Measurements from ENCODE around the gene ARMC9.
A peak's percentile ranks its signal among the peaks of the same experiment; 100 is the strongest.
"Not testable (repeated sequence)": the region's sequence is repeated elsewhere in the genome, so short reads cannot be mapped to it uniquely, and the experiment has no call there.

The ARMC9 gene

GRCh38 chr2:231292472-231293134 lies 94.2 kb downstream of the ARMC9 start:
- no peak for DNase-seq

GRCh38 chr2:231293163-231293562 lies 94.7 kb downstream of the ARMC9 start:
- no peak for DNase-seq

GRCh38 chr2:231294116-231294515 lies 95.7 kb downstream of the ARMC9 start:
- DNase-seq = no peak

- DNase-seq = no peak
Observed at GRCh38 chr2:231294571-231295362, 96.3 kb downstream of the ARMC9 start.

- no peak for DNase-seq
Observed at GRCh38 chr2:231295363-231295655, 96.9 kb downstream of the ARMC9 start.

- no peak for DNase-seq
Observed at GRCh38 chr2:231296401-231296974, 98.1 kb downstream of the ARMC9 start.

- peak; percentile 3 for DNase-seq
Observed at GRCh38 chr2:231297108-231297908, 98.9 kb downstream of the ARMC9 start.

GRCh38 chr2:231298091-231298490 lies 99.7 kb downstream of the ARMC9 start:
- DNase-seq = no peak

- DNase-seq = no peak
Observed at GRCh38 chr2:231299267-231299666, 100.8 kb downstream of the ARMC9 start.

- DNase-seq = peak; percentile 13
Observed at GRCh38 chr2:231300020-231300721, 101.7 kb downstream of the ARMC9 start.

- DNase-seq = no peak
Observed at GRCh38 chr2:231300722-231301076, 102.3 kb downstream of the ARMC9 start.

- not testable (repeated sequence) for DNase-seq
Observed at GRCh38 chr2:231304259-231304658, 105.8 kb downstream of the ARMC9 start.

GRCh38 chr2:231305221-231305620 lies 106.8 kb downstream of the ARMC9 start:
- DNase-seq = no peak

- DNase-seq = no peak
Observed at GRCh38 chr2:231306791-231307393, 108.5 kb downstream of the ARMC9 start.

- DNase-seq = no peak
Observed at GRCh38 chr2:231308219-231308618, 109.8 kb downstream of the ARMC9 start.

GRCh38 chr2:231308631-231309428 lies 110.4 kb downstream of the ARMC9 start:
- DNase-seq = peak; percentile 46

- DNase-seq = no peak
Observed at GRCh38 chr2:231312066-231312465, 113.6 kb downstream of the ARMC9 start.

- no peak for DNase-seq
Observed at GRCh38 chr2:231315896-231316295, 117.5 kb downstream of the ARMC9 start.

- no peak for DNase-seq
Observed at GRCh38 chr2:231317579-231317978, 119.1 kb downstream of the ARMC9 start.

- DNase-seq = no peak
Observed at GRCh38 chr2:231318436-231318835, 120.0 kb downstream of the ARMC9 start.

- DNase-seq = no peak
Observed at GRCh38 chr2:231318954-231319353, 120.5 kb downstream of the ARMC9 start.

- DNase-seq = no peak
Observed at GRCh38 chr2:231319867-231320266, 121.4 kb downstream of the ARMC9 start.
